GM19455 (cell line): ENCODE measurements around the gene STRIP2.
"Not testable (repeated sequence)": the region's sequence is repeated elsewhere in the genome, so short reads cannot be mapped to it uniquely, and the experiment has no call there.

Experiments
- ATAC-seq: cut with Tn5 transposase; IDR thresholded peaks from one replicate; pipeline ENCODE4 v1.9.1; 2021; ENCODE audit not compliant: unreplicated experiment

The STRIP2 gene

GRCh38 chr7:129417073-129417472 lies 17.2 kb upstream of the STRIP2 start:
- ATAC-seq: no peak

- no peak for ATAC-seq
Measured at GRCh38 chr7:129421717-129422250, 12.4 kb upstream of the STRIP2 start.

DNA sequence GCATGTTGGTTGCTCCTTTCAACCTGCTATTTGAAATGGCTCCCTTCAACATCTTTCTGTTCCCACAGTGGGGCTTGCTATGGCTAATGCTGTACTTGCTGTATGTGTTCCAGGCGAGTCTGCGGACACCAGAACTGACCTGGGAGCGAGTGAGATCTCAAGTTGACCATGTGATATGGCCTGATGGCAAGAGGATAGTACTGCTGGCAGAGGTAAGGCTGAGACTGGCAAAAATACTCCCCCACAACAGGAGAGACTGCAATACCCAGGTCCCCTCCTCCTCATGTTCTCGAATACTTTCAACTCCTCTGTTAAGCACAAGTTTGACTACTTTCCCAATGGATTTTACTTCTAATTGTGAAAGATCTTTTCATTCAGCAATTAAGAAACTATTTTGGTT lies 11.5 kb upstream of the STRIP2 start:
- no peak for ATAC-seq

DNA sequence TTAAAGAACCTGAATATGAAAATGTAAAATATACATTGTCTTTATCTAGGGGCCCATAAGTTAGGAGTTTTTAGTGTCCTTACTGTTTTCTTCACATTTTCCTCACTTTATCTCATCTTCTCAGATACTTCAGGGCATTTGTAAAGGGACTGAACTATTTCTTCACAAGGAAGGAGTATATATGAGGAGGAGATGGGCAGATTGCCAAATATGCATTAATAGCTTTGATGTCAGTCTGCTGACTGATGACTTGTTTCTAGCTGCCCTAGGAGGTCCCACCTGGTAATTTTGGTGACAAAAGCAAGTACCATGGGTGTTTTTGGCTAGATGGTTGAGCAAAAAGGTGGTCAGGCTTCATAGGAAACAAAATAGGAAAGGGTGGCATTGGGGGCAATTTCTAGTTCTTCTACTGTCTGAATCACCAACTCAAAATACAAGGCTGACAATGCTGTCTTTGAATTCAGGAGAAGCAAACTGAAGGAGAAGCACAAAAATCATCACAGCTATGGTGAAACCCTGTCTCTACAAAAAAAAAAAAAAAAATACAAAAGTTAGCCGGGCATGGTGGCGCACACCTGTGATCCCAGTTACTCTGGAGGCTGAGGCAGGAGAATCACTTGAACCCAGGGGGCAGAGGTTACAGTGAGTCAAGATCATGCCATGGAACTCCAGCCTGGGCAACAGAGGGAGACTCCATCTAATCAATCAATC lies 10.4 kb upstream of the STRIP2 start:
- ATAC-seq: no peak

GRCh38 chr7:129426482-129426881 lies 7.8 kb upstream of the STRIP2 start:
- ATAC-seq: no peak

DNA sequence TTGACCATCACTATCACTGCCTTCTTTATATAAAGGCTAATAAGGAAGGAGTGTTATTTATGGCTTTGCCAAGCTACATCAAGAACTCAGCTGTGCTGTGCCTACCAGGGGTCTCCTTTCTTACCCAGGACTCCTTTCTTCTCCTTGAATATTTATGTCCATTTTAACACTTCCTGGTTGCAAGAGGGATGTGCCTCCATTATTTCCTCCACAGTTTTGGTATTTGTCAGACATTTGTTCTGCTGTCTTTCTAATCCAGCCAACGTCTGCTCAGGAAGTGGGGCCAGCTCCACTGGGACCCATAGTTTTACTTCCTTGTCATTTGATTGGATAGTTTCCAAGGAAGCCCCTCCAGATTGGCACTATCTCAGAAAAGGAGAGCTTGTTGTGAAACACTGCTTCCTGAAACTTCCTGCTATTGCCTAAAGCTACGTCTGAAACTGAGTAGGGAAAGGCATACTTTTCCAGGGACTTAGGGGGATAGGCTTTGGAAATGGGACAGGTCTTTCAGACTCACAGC lies 6.6 kb upstream of the STRIP2 start:
- ATAC-seq: no peak

- no peak for ATAC-seq
Measured at GRCh38 chr7:129431911-129432643, 2.2 kb upstream of the STRIP2 start.

GRCh38 chr7:129434675-129435318 lies 565 bp downstream of the STRIP2 start:
- ATAC-seq: no peak

DNA sequence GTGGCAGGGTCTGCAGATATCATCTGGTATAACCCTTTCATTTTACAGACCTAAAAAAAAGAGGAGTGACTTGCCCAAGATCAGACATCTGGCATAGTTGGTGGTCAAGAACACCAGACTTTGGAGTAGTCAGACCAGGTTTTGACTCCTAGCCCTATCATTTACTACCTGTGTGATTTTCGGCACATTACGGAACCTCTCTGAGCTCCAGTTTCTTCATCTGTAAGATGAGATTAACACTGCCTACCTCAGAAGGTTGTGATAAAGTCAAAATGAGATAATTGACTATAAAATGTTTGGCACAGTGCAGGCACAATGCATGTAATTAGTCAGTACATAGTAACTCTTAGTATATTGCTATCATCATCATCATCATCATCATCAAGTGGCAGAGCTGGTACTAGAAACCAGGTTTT lies 1.2 kb downstream of the STRIP2 start:
- ATAC-seq: no peak

GRCh38 chr7:129436335-129436923 lies 2.2 kb downstream of the STRIP2 start:
- no peak for ATAC-seq

DNA sequence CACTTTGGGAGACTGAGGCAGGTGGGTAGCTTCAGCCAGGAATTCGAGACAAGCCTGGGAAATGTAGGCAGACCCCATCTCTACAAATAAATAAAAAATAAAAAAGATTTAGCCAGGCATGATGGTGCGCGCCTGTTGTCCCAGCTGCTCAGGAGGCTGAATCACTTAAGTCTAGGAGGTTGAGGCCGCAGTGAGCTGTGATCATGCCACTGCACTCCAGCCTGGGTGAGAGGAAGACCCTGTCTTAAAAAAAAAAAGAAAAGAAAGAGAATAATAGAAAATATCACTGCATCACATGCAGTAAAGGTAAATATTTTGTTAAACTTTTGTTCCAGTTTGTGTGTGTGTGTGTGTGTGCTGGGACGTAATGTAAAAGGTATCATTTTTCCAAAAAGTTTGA lies 3.0 kb downstream of the STRIP2 start:
- no peak for ATAC-seq

DNA sequence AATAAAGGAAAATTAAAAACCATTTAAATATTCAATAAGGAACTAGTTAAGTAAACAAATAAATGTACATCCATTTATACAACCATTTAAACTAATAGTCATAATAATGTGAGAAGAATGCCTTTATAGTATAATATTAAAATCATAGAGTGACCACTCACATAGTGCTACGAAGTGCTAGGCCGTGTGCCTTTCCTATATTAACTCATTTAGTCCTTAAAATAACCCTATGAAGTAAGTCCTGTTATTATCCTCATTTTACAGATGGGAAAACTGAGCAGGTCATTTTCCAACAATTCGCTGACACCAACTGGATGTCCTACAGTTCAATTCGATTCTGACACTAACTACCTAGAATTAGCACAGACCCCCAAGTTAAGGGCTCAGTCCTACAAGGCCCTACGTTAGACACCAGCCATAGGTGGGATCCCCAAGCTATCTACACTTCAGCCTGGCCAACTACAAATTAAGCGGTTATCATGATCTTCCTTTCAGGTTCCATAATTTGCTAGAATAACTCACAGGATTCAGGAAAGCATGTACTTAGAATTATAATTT lies 4.1 kb downstream of the STRIP2 start:
- ATAC-seq: no peak

- no peak for ATAC-seq
Measured at GRCh38 chr7:129438839-129439651, 4.8 kb downstream of the STRIP2 start.

DNA sequence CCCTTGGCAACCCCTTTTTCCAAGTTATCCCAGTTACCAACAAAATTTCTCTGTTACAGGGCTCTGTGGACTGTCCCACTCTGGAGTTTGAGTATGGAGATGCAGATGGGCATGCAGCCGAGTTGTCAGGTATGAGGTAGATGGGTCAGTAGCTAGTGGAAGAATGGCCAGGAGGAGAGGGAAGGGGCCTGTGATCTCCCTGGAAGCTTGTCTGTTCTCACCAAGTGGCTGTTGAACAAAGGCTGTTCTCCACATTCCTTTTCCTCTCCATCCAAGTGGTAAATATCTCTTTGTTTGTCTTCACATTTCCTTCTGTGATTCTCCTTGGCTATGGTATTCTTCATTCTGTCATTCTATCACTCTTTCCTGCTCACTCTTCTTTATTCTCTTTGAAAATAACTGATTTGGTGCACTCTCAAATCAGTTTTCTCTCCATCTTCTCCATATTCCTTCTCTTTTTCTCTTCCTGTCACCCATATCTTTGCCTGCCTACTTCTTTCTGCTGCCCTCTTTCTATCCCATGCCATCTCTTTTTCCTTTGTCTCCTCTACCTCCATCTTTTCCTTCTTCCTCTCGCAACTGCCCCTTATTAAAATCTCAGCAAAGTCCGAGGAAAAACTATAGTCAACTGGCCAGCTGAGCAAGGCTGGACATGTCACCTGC lies 5.9 kb downstream of the STRIP2 start:
- no peak for ATAC-seq

DNA sequence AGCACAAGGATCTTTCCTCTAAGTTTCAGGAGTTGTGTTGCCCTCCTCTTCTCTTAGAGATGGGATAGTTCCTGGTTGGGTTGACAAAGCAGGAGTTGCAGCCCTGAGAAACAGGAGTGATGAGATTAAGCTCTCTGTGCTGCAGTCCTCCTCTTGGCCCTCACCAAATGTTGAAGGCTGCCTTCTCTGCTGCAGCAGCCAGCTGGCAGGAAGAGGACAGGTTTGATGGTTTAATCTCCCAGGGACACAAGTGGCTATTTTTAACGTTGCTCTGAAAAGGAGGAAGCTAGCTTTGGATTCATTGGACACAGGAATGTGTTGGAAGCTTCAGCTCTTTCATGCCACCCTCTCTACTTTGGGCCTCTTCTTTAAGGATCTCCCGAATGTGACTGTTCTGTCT lies 9.4 kb downstream of the STRIP2 start:
- ATAC-seq: no peak

DNA sequence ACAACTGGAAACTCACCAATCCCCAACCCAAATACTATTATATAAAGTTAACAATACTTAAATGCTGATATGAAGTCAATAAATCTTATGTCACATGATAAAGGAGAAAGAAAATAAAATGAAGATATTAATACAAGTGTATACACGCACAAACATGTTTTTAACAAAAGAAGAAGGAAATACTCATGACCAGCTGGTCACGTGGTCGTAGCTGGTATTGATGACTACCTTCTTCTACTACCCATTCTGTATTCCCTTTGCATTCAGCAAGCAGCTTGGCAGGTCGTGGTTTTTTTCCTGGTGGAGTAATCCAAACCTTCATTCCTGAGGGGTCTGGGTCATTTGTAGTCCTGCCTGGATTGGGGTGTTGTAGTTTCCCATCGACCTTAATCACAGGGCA lies 10.5 kb downstream of the STRIP2 start:
- not testable (repeated sequence) for ATAC-seq

- ATAC-seq: not testable (repeated sequence)
Measured at GRCh38 chr7:129446925-129447324, 12.7 kb downstream of the STRIP2 start.

DNA sequence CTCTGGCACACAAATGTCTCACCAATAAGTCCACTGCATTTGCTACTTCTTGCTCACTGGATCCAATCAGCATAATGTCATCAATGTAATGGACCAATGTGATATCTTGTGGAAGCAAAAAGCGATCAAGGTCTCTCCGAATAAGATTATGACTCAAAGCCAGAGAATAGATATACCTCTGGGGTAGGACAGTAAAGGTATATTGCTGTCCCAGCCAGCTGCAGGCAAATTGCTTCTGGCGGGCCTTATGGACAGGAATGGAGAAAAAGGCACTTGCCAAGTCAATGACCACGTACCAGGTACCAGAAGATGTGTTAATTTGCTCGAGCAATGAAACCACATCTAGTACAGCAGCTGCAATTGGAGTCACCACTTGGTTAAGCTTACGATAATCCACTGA lies 13.2 kb downstream of the STRIP2 start:
- ATAC-seq: not testable (repeated sequence)

GRCh38 chr7:129448608-129449007 lies 14.4 kb downstream of the STRIP2 start:
- not testable (repeated sequence) for ATAC-seq
